ENCODE results near the gene CPXM2. TPM values are rescaled to one million over a fixed set of nuclear protein-coding genes. Genes with fewer than 3 reads are reported as not detected.

Gene CPXM2
- total and polyA plus RNA-seq, 10 of the 15 experiments (the other 5 are each of a cell fraction or from before 2014, with no cell fraction given), result 0.08 to 1.1 (median 0.58) TPM

DNA sequence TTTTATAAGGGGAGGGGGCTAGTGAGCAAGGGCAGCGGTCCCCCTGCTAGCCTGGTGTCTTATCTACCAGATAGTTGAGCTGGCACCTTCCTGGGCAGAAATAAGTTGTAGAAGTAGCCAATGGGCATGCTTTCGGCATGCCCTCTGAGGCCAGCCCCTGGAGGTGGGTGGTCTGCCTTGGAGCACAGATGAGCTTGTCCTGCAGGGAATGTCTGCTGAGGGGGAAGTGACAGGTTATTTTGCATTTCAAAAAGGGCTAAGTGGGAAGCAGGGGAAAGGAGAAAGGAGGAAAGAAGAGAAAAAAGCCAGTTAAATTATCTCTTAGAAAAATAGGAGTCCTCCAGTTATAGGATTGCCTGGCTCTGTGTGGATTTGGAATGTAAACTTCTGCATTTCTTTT lies 136.5 kb downstream of the CPXM2 start:
- no TSS peak for BruUV-seq (replicated peaks)
- TF ChIP-seq SMARCA5 (IDR thresholded peaks at IDR 0.05), result no peak
- in situ Hi-C loops (cut with MboI), result no loop called here
- intact Hi-C loops (cut with micrococcal nuclease; ENCODE audit: unreplicated experiment), result no loop called here
- no peak for DNase-seq (ENCODE audit: low read depth, low spot score)
- ATAC-seq, result no peak
- H3K27me3 ChIP-seq (replicated peaks in 1 of 2; ENCODE audit: control insufficient read depth in 2 of 2, insufficient read depth in 2 of 2, low read length in 1 of 2), result peaks cover 4 to 5% of the 10 kb centered on the region in 2 experiments
- no peaks in the 10 kb centered on the region for H3K79me2 ChIP-seq (ENCODE audit: control insufficient read depth, insufficient read depth, low read length)
- H3K9ac ChIP-seq (ENCODE audit: control insufficient read depth, insufficient read depth, low read length), result no peak overlapping the region
- WGBS (ENCODE audit: insufficient coverage, insufficient replicate concordance, low lambda C conversion rate, missing lambda C conversion rate), result 3% methylated on average over 2 of the region's 2 CpGs
- H3K36me3 ChIP-seq (ENCODE audit: control insufficient read depth in 2 of 2, insufficient read depth in 2 of 2, low read length in 1 of 2), result no peaks in the 10 kb centered on the region
- no peaks in the 10 kb centered on the region for H3K9me3 ChIP-seq (replicated peaks; ENCODE audit: control insufficient read depth, insufficient read depth, low read length)
- H3K4me3 ChIP-seq, result no peak overlapping the region
- FAIRE-seq, result no peak
- H4K20me1 ChIP-seq (ENCODE audit: control insufficient read depth, insufficient read depth), result no peaks in the 10 kb centered on the region
- no peak overlapping the region for H2AFZ ChIP-seq (ENCODE audit: control insufficient read depth, low read depth, low read length)
- RAD21 ChIA-PET (ENCODE audit: unreplicated experiment), result no interaction called here
- SMC1A ChIA-PET (ENCODE audit: uncharacterized antibody, unreplicated experiment), result interaction anchor here (0.7 kb wide), 1 partner anchor 196 kb away, joined by 3 read pairs; no protein-coding TSS in a partner anchor
- no peak overlapping the region for H3K27ac ChIP-seq (ENCODE audit: control insufficient read depth, insufficient read depth)
- CTCF ChIA-PET, result no interaction called here
- H3K4me2 ChIP-seq (ENCODE audit: control insufficient read depth, insufficient read depth), result no peak overlapping the region
- H3K4me1 ChIP-seq (ENCODE audit: control insufficient read depth, insufficient read depth, low read length), result no peaks in the 10 kb centered on the region
- POLR2A ChIA-PET, result no interaction called here

DNA sequence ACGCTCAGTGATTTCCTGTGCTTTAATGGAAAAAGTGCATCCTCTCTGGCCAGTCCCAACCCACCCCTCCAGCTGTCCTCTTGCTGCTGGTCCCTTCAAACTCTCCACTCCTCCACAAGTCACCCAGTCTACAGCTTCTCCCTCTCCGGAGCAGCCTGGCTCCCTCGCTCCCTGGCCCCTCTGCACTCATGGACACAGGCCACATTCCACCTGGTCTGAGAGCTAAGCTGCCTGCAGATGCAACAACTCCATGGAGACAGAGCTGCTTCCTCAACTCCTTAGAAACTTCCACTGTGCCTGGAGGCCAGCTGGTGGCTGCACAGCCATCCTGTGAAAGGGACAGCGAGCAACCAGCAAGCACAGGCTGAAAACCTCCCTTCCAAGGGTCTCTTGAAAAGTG lies 137.5 kb downstream of the CPXM2 start:
- no peak overlapping the region for H2AFZ ChIP-seq (ENCODE audit: control insufficient read depth, low read depth, low read length)
- H3K27me3 ChIP-seq (replicated peaks in 1 of 2; ENCODE audit: control insufficient read depth in 2 of 2, insufficient read depth in 2 of 2, low read length in 1 of 2), result peaks cover 1 to 4% of the 10 kb centered on the region in 2 experiments; a peak in 3 of 4 replicates
- CTCF ChIA-PET, result no interaction called here
- no peaks in the 10 kb centered on the region for H4K20me1 ChIP-seq (ENCODE audit: control insufficient read depth, insufficient read depth)
- H3K79me2 ChIP-seq (ENCODE audit: control insufficient read depth, insufficient read depth, low read length), result no peaks in the 10 kb centered on the region
- DNase-seq (ENCODE audit: low read depth, low spot score) (no peak), ATAC-seq (no peak), FAIRE-seq (no peak)
- in situ Hi-C loops (cut with MboI), result no loop called here
- TF ChIP-seq, protein P1, sequence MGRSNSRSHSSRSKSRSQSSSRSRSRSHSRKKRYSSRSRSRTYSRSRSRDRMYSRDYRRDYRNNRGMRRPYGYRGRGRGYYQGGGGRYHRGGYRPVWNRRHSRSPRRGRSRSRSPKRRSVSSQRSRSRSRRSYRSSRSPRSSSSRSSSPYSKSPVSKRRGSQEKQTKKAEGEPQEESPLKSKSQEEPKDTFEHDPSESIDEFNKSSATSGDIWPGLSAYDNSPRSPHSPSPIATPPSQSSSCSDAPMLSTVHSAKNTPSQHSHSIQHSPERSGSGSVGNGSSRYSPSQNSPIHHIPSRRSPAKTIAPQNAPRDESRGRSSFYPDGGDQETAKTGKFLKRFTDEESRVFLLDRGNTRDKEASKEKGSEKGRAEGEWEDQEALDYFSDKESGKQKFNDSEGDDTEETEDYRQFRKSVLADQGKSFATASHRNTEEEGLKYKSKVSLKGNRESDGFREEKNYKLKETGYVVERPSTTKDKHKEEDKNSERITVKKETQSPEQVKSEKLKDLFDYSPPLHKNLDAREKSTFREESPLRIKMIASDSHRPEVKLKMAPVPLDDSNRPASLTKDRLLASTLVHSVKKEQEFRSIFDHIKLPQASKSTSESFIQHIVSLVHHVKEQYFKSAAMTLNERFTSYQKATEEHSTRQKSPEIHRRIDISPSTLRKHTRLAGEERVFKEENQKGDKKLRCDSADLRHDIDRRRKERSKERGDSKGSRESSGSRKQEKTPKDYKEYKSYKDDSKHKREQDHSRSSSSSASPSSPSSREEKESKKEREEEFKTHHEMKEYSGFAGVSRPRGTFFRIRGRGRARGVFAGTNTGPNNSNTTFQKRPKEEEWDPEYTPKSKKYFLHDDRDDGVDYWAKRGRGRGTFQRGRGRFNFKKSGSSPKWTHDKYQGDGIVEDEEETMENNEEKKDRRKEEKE (IDR thresholded peaks at IDR 0.05), result no peak
- TF ChIP-seq, protein P2, sequence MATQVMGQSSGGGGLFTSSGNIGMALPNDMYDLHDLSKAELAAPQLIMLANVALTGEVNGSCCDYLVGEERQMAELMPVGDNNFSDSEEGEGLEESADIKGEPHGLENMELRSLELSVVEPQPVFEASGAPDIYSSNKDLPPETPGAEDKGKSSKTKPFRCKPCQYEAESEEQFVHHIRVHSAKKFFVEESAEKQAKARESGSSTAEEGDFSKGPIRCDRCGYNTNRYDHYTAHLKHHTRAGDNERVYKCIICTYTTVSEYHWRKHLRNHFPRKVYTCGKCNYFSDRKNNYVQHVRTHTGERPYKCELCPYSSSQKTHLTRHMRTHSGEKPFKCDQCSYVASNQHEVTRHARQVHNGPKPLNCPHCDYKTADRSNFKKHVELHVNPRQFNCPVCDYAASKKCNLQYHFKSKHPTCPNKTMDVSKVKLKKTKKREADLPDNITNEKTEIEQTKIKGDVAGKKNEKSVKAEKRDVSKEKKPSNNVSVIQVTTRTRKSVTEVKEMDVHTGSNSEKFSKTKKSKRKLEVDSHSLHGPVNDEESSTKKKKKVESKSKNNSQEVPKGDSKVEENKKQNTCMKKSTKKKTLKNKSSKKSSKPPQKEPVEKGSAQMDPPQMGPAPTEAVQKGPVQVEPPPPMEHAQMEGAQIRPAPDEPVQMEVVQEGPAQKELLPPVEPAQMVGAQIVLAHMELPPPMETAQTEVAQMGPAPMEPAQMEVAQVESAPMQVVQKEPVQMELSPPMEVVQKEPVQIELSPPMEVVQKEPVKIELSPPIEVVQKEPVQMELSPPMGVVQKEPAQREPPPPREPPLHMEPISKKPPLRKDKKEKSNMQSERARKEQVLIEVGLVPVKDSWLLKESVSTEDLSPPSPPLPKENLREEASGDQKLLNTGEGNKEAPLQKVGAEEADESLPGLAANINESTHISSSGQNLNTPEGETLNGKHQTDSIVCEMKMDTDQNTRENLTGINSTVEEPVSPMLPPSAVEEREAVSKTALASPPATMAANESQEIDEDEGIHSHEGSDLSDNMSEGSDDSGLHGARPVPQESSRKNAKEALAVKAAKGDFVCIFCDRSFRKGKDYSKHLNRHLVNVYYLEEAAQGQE (IDR thresholded peaks at IDR 0.05; ENCODE audit: low read depth, low read length), result no peak
- no peak for TF ChIP-seq SMAD5 (IDR thresholded peaks at IDR 0.05; ENCODE audit: low read depth)
- no peak for TF ChIP-seq NBN (IDR thresholded peaks at IDR 0.05)
- TF ChIP-seq EZH2 (IDR thresholded peaks at IDR 0.05; ENCODE audit: borderline replicate concordance, control insufficient read depth, low read depth, low read length), result no peak
- TF ChIP-seq TBL1XR1 (IDR thresholded peaks at IDR 0.05; ENCODE audit: low read depth, low read length), result no peak
- intact Hi-C loops (cut with micrococcal nuclease; ENCODE audit: unreplicated experiment), result no loop called here
- no peak overlapping the region for H3K9ac ChIP-seq (ENCODE audit: control insufficient read depth, insufficient read depth, low read length)
- H3K27ac ChIP-seq (ENCODE audit: control insufficient read depth, insufficient read depth), result no peak overlapping the region
- 21% methylated on average over 4 of the region's 4 CpGs for WGBS (ENCODE audit: insufficient coverage, insufficient replicate concordance, low lambda C conversion rate, missing lambda C conversion rate)
- no peaks in the 10 kb centered on the region for H3K36me3 ChIP-seq (ENCODE audit: control insufficient read depth in 2 of 2, insufficient read depth in 2 of 2, low read length in 1 of 2)
- RAD21 ChIA-PET (ENCODE audit: unreplicated experiment), result no interaction called here
- POLR2A ChIA-PET, result no interaction called here
- no peak overlapping the region for H3K4me2 ChIP-seq (ENCODE audit: control insufficient read depth, insufficient read depth)
- H3K4me3 ChIP-seq, result no peak overlapping the region
- H3K4me1 ChIP-seq (ENCODE audit: control insufficient read depth, insufficient read depth, low read length), result no peaks in the 10 kb centered on the region
- BruUV-seq (replicated peaks), result no TSS peak
- H3K9me3 ChIP-seq (replicated peaks; ENCODE audit: control insufficient read depth, insufficient read depth, low read length), result no peaks in the 10 kb centered on the region
- SMC1A ChIA-PET (ENCODE audit: uncharacterized antibody, unreplicated experiment), result interaction anchor here (0.8 kb wide), 1 partner anchor 222 kb away, joined by 3 read pairs; no protein-coding TSS in a partner anchor
